Gastroesophageal sphincter (tissue), 4 donors: ENCODE results near the gene RIMS3. TPM values are rescaled to one million over a fixed set of nuclear protein-coding genes. Genes with fewer than 3 reads are reported as not detected.
A peak's percentile ranks its signal among the peaks of the same experiment; 100 is the strongest.

Experiments
- ATAC-seq: fragments of 150-250 bp; one replicate; pipeline ENCODE4 v1.9.1; 2016; ENCODE audit warnings: mild to moderate bottlenecking, moderate library complexity
- H3K27ac ChIP-seq, 4 donors: fragments of 200-600 bp; sonication (generic) in 3 of 4; 1 replicate in 3 of 4; 2 replicates in 1 of 4; pipeline ENCODE4 v1.5.1; 2016 to 2019
- H3K27me3 ChIP-seq: fragments of 200-600 bp; sonication (generic); one replicate; pipeline ENCODE4 v1.5.1; 2019
- H3K36me3 ChIP-seq, 2 donors: fragments of 200-600 bp; sonication (generic); one replicate each; pipeline ENCODE4 v1.5.1; 2019; ENCODE audit warnings: control low read depth in 1 of 2
- H3K4me1 ChIP-seq, 3 donors: fragments of 200-600 bp; sonication (generic); 1 replicate in 2 of 3; 2 replicates in 1 of 3; pipeline ENCODE4 v1.5.1; 2016 to 2019; ENCODE audit warnings: control low read depth in 2 of 3
- H3K4me3 ChIP-seq, 2 donors: fragments of 200-600 bp; sonication (generic); one replicate each; pipeline ENCODE4 v1.5.1; 2019; ENCODE audit warnings: mild to moderate bottlenecking in 1 of 2, moderate library complexity in 1 of 2
- H3K9me3 ChIP-seq, 3 donors: fragments of 200-600 bp; sonication (generic); one replicate each; pipeline ENCODE4 v1.5.1; 2017 to 2019; ENCODE audit warnings: control low read depth in 2 of 3
- EP300 ChIP-seq: sonication (generic); formaldehyde crosslinking; IDR thresholded peaks from one replicate; pipeline ENCODE4 v1.6.1; 2017; ENCODE audit warnings: antibody characterized with exemption, mild to moderate bottlenecking
- POLR2A ChIP-seq, 2 donors: fragments of 450-650 bp; IDR thresholded peaks; one replicate each; pipeline ENCODE4 v1.6.1; 2017; ENCODE audit warnings: antibody characterized with exemption in 2 of 2, mild to moderate bottlenecking in 2 of 2, moderate library complexity in 1 of 2
- POLR2AphosphoS5 ChIP-seq: sonication (generic); formaldehyde crosslinking; IDR thresholded peaks from one replicate; pipeline ENCODE4 v1.6.1; 2017; ENCODE audit warnings: antibody characterized with exemption
- WGBS, 2 donors: methylation state at CpG; one replicate each; pipeline ENCODE4 v1.1.5; 2018; ENCODE audit warnings: low coverage in 1 of 2; 5-methylcytosine and 5-hydroxymethylcytosine counted together
- total RNA-seq, 4 donors: library from RNA; depleted of rRNA; stranded (reverse); fragments of >200 nt; gene quantifications; one replicate each; pipeline ENCODE4 v1.1.0, GENCODE V29; 2016
- TF ChIP-seq, protein P1 (sequence below), 4 experiments: fragments of 200-600 bp in 2 of 4; fragments of 450-650 bp in 2 of 4; sonication (generic) in 1 of 4; IDR thresholded peaks; one replicate each; pipeline ENCODE4 v1.5.1; 2017 to 2019; ENCODE audit warnings: antibody characterized with exemption in 4 of 4, mild to moderate bottlenecking in 2 of 4, moderate library complexity in 2 of 4

RIMS3 gene
- total RNA-seq, 4 donors from 2014 or later, result 4.4 to 23.6 (median 10.0) TPM

DNA sequence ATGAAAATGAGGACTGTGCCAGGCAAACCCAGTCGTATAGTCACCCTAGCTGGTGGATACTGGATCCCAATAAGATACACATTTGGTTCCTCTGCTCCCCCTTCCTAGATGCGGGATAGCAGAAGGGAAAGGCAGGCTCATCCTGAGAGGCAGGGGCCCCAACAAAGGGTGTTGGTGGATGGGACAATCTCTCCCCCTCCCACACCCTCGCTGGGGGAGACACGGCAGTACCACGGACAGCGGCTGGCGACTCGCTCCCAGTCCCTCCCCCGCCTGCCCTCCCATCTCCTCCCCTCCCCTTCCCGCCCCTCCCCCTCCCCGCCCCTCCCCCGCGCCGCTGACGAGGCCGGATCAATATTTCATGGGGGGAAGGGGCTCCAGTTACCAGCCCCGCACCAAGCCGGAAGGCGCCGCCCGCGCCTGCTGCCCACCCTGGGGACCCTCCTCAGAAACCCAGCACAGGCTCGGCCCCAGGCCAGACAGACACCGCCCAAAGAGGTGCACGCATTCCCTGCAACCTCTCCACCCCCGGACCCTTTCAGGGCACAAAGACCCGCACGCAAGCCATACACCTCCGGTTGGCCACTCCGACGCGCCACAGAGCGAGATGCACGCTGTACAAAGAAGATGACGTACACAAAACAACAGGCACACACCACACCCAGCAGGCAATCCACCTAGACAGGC lies 11.5 kb downstream of the RIMS3 start:
- Histone ChIP-seq H3K9me3 (no peaks in the 10 kb centered on the region), H3K27ac (no peak overlapping the region), H3K4me1 (no peaks in the 10 kb centered on the region), H3K4me3 (no peak overlapping the region), H3K27me3 (peaks cover 19% of the 10 kb centered on the region), H3K36me3 (no peaks in the 10 kb centered on the region)
- TF ChIP-seq, protein P1, sequence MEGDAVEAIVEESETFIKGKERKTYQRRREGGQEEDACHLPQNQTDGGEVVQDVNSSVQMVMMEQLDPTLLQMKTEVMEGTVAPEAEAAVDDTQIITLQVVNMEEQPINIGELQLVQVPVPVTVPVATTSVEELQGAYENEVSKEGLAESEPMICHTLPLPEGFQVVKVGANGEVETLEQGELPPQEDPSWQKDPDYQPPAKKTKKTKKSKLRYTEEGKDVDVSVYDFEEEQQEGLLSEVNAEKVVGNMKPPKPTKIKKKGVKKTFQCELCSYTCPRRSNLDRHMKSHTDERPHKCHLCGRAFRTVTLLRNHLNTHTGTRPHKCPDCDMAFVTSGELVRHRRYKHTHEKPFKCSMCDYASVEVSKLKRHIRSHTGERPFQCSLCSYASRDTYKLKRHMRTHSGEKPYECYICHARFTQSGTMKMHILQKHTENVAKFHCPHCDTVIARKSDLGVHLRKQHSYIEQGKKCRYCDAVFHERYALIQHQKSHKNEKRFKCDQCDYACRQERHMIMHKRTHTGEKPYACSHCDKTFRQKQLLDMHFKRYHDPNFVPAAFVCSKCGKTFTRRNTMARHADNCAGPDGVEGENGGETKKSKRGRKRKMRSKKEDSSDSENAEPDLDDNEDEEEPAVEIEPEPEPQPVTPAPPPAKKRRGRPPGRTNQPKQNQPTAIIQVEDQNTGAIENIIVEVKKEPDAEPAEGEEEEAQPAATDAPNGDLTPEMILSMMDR (IDR thresholded peaks at IDR 0.05), result no peak
- TF ChIP-seq POLR2AphosphoS5, result no peak
- no peak for TF ChIP-seq POLR2A (IDR thresholded peaks at IDR 0.05)
- TF ChIP-seq EP300, result no peak
- 23 to 40% methylated on average over 1 to 6 of the region's 35 CpGs for WGBS, 2 donors
- ATAC-seq, result no peak

DNA sequence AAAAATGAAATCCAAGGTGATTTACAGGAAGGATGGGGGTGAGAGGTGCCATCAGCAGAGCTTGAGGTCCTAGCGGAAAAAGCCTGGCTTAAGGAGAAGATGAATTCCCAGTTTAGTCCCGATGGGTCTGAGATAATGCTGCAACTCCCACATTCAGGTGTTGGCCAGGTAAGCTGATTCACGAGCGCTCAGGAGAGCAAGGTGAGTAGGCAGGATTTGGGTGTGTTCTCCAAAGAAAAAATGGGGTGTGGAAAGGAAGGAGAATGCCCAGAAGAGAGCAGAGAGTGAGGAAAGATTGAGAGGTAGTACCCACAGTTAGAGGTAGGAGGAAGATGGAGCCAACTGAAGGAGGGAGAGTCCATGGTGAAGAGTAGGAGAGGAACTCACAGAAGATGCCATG lies 12.5 kb downstream of the RIMS3 start:
- TF ChIP-seq POLR2AphosphoS5, result no peak
- no peak for TF ChIP-seq POLR2A (IDR thresholded peaks at IDR 0.05)
- TF ChIP-seq EP300, result no peak
- TF ChIP-seq, protein P1 (IDR thresholded peaks at IDR 0.05), result no peak
- H3K27me3 ChIP-seq, result peaks cover 19% of the 10 kb centered on the region
- H3K27ac ChIP-seq, result no peak overlapping the region
- H3K9me3 ChIP-seq, result no peaks in the 10 kb centered on the region
- no peak overlapping the region for H3K4me3 ChIP-seq
- no peak for ATAC-seq
- 81 to 86% methylated on average over 4 of the region's 4 CpGs for WGBS, 2 donors
- no peaks in the 10 kb centered on the region for H3K4me1 ChIP-seq
- H3K36me3 ChIP-seq, result no peaks in the 10 kb centered on the region

DNA sequence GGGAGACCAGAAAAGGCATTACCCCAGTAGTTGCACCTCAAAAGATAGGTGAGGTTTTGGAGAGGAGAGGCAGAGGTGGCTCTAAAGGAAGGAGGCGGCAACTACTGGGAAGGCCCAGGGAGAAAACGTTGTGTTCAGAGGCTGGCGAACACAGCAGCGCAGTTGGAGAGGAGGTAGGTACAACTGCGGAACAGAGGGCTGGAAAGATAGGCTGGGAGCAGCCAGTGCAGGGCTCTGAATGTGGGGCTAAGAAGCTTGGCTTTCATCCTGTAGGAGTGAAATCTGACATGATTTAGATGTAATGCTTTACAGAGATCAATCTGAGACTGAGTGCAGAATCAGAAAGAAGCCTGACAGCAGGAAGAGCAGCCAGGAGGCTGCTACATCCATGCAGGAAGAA lies 13.0 kb downstream of the RIMS3 start:
- H3K9me3 ChIP-seq, result no peaks in the 10 kb centered on the region
- ATAC-seq, result no peak
- no peak overlapping the region for H3K27ac ChIP-seq
- TF ChIP-seq, protein P1 (IDR thresholded peaks at IDR 0.05), result no peak
- TF ChIP-seq POLR2A (IDR thresholded peaks at IDR 0.05) (no peak), EP300 (no peak), POLR2AphosphoS5 (no peak)
- H3K4me1 ChIP-seq, result no peaks in the 10 kb centered on the region
- no peaks in the 10 kb centered on the region for H3K36me3 ChIP-seq
- no peak overlapping the region for H3K4me3 ChIP-seq
- WGBS, 2 donors, result 78% methylated on average over 5 of the region's 5 CpGs
- H3K27me3 ChIP-seq, result peaks cover 19% of the 10 kb centered on the region

DNA sequence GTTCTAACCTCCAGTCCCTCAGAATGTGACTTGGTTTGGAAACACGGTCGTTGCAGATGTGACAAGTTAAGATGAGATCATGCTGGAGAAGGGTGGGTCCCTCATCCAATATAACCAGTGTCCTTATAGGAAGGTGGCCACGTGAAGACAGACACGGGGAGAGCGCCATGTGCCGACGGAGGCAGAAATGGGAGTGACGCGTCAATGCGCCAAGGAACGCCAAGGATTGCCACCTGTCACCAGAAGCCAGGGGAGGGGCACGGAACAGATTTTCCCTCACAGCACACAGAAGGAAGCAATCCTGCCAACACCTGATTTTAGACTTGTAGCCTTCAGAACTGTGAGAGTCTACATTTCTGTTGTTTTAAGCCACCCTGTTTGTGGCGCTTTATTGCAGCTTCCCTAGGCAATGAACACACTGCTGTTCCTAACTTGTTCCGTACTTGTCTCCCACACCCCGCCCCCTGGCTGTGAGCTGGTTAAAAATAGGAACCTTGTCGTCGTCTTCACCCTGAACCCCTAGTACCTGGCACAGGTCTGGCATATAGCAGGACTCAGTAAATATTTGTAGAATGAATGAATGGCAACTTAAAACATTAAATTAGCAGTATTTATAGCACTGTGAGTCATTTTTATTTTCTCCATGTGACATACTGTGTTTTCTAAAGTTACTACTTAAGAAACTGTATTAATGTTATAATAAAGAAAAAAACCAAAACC lies 14.2 kb downstream of the RIMS3 start:
- H3K27ac ChIP-seq, result no peak overlapping the region
- 40 to 67% methylated on average over 6 to 12 of the region's 17 CpGs for WGBS, 2 donors
- H3K27me3 ChIP-seq, result peaks cover 19% of the 10 kb centered on the region
- no peaks in the 10 kb centered on the region for H3K4me1 ChIP-seq
- ATAC-seq, result no peak
- peaks cover 0 to 1% of the 10 kb centered on the region in 2 donors for H3K36me3 ChIP-seq
- TF ChIP-seq POLR2AphosphoS5 (no peak), EP300 (no peak), POLR2A (IDR thresholded peaks at IDR 0.05) (no peak)
- TF ChIP-seq, protein P1 (IDR thresholded peaks at IDR 0.05), result no peak
- H3K4me3 ChIP-seq, result no peak overlapping the region
- no peaks in the 10 kb centered on the region for H3K9me3 ChIP-seq

DNA sequence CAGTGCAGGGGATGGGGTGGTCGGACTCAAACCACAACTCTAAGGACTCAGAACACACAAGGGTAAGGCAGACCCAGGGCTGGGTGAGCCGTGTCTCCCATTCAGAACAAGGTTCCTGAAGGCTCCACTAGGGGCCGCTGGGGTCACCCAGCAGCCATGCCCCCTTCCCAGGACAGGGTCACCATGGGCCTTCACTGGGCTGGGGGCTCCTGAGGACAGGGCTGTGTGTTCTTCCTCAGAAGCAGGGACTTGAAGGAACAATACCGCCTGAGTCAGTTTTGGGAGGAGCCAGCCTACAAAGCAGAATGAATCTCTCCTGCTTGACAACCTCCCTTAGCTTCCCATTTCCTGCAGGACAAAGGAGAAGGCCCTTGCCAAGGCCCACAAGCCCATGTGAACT lies 15.4 kb downstream of the RIMS3 start:
- TF ChIP-seq POLR2AphosphoS5 (no peak), POLR2A (IDR thresholded peaks at IDR 0.05) (no peak), EP300 (no peak)
- TF ChIP-seq, protein P1 (IDR thresholded peaks at IDR 0.05), result peak in 1 of 4 experiments; percentile 19
- Histone ChIP-seq H3K36me3 (peaks cover 0 to 7% of the 10 kb centered on the region in 2 donors), H3K27ac (no peak overlapping the region), H3K4me3 (no peak overlapping the region), H3K9me3 (no peaks in the 10 kb centered on the region), H3K4me1 (no peaks in the 10 kb centered on the region), H3K27me3 (peaks cover 17% of the 10 kb centered on the region)
- 67% methylated on average over 3 of the region's 4 CpGs; no CpG with 5 or more reads in 1 of the 2 donors for WGBS, 2 donors
- no peak for ATAC-seq
